GM19468 (cell line): Measurements from ENCODE around the gene BDNF.
"Not testable (repeated sequence)": the region's sequence is repeated elsewhere in the genome, so short reads cannot be mapped to it uniquely, and the experiment has no call there.

Experiments
- ATAC-seq: cut with Tn5 transposase; IDR thresholded peaks from one replicate; pipeline ENCODE4 v1.9.1; 2021; ENCODE audit warnings: mild to moderate bottlenecking, moderate library complexity, moderate number of reproducible peaks; ENCODE audit not compliant: unreplicated experiment; ENCODE audit errors: extremely low read depth

BDNF gene

DNA sequence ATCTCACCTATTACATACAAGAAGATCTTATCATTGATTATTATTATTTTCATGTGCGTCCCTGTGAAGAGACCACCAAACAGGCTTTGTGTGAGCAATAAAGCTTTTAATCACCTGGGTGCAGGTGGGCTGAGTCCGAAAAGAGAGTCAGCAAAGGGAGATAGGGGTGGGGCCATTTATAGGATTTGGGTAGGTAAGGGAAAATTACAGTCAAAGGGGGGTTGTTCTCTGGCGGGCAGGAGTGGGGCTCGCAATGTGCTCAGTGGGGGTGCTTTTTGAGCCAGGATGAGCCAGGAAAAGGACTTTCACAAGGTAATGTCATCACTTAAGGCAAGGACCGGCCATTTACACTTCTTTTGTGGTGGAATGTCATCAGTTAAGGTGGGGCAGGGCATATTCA is 71.2 kb downstream of the BDNF start:
- not testable (repeated sequence) for ATAC-seq

DNA sequence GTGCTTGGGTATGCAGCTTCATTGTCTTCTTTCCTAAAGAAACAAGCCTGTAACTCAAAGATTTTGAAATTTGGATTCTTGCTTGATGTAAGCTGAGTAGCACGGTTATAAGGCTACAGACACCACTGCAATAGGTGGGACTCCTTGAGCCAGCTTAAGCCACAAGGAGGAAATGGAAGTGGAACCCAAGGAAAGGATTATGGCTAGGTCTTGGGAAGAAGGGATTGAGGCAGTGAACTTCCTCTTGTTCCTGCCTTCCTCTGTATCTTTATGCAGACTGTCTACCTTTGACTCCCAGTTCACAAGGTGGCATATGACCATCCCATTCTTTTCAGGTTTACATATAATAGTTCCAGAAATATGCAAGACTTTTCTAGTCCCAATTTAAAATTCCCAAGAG is 72.3 kb downstream of the BDNF start:
- ATAC-seq = no peak

DNA sequence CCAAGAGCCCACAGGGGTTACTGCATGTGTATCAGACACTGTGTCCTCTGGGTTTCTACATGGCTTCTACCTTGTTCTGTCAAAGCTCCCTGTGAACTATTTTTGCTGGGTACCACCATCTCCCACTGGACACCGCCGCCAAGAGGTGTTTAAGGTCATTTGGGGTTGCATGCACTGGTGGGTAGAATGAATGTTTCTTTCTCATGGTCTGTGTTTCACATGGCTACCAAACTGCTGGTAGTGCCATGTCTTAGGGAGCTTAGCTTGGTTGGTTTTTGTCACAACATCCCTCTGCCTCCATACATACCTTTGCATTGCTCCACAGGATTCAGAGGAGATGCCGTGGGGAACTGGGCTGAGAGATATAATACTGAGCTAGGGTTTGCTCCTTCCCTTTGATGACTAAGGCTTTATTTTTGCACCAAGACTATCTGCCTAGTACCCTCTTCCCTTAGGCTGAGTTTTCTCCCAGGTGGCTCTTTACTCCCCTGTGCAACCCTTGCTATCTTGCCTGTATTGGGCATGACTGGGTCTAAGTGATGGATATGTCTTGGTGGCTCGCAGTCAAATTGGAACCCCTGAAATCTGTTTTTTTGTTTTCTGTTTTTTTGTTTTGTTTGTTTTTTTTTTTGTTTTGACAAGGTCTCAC is 73.2 kb downstream of the BDNF start:
- ATAC-seq = no peak

DNA sequence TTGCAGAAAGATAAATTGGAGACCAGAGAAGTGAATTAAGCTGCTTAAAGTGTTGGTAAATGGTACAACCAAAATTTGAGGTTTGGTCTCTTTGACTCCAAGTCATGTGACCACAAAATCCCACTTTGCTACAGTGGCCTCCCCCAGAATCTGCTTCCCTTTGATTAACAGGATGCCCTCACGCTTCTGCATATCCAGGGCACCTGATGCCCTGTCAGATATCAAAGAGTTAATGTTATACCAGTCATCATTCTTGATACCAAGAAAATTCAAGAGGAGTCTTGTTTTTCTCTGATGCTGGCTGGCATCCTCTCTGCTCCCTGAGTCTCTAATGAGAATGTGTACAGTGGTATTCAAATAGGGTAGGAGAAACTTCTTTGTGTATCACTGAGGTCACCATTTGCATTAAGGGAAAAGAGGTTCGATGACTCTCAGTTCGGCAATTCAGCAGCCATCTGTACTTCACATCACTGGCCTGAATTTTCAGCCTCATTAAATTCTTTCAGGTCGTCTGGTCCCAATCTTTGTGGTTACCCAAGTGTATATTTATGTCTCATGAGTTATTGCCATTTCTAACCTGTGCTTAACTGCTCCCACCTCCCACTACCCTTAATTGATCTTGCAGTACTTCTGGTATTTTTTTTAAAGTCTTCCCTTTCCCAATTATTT is 73.9 kb downstream of the BDNF start:
- no peak for ATAC-seq

DNA sequence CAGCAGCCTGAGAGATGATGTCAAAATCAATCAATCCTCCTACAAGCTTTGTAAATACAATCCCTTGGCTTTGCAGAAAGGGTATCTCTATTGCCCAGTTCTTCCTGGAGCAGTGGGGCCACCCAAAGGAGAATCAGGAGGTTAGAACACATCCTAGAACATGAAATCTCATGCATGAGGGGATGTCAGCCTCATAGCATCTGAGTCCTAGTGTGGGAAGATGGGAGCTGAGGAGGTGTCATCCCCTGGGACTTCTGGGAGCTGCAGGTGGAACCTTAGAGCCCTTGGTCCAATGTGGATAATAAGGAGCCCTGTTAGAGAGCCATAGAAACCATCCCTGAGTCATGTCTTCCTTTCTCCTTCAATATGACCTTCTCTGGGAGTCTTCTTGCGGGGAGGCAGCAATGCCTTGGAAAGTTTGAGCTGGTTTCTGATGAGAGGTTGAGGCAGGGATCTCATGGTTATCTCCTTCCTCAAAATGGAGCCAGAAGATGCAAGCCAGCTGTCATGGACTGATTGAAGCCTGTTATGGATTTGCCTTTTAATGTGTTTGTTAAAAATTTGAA is 74.8 kb downstream of the BDNF start:
- no peak for ATAC-seq

DNA sequence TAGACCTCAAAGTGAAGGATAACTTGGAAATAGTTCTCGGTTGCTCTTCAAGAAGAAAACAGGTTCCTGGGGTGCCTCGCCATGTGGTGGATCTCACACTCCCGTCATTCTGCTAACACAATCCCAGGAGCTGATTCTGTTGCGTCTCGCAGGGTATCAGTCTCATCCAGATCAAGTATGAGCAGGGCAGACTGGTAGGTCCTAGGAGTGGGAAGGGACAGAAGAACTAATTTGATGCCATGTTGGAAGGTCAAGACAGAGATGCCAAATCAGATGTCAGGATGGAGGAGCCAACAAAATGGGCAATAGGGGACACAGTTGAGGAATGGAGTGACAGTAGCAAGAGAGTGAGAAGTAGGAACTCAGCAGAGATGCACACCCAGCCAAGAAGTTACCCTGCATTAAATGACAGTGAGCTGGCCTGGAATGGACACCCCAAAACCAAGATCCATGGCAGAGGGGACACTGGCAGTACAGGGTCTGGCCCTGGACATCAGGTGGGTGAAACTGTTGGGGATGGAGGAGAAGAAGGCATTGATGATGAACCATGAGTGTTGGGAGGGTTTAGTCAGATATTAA is 76.2 kb downstream of the BDNF start:
- ATAC-seq = no peak

DNA sequence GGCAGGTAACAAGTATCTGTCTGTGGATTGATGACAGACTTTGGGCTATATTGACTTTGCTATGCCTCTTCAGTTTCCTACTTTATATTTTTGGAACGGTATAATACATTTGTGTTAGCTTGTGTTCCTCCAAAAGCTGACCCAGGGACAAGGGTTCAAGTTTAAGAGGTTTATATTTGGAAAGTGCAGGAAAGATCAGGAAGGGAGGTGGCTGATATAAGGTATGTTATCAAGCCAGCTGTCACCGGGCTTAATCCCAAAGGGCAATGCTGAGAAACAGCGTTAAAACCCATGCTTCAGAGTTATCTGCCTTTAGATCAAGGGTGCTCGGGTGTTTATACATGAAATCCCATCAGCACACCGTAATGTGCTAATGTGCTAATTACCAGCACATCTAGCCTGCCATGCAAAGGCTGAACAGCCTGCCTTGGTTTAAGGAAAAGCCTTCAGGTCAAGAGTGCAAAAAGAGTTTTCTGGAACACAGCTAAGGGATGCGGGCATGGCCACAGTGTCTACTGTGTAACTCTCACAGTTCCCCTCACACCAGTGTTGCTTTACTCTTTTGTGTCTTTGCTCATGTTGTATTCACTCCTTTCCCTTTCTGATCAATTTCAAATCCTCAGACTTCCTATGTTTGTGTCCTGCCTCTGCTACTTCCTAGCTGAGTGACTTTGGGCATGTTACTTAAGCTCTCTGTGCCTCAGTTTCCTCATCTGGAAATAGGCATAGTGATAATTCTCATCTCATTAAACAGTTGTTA is 77.5 kb downstream of the BDNF start:
- no peak for ATAC-seq

DNA sequence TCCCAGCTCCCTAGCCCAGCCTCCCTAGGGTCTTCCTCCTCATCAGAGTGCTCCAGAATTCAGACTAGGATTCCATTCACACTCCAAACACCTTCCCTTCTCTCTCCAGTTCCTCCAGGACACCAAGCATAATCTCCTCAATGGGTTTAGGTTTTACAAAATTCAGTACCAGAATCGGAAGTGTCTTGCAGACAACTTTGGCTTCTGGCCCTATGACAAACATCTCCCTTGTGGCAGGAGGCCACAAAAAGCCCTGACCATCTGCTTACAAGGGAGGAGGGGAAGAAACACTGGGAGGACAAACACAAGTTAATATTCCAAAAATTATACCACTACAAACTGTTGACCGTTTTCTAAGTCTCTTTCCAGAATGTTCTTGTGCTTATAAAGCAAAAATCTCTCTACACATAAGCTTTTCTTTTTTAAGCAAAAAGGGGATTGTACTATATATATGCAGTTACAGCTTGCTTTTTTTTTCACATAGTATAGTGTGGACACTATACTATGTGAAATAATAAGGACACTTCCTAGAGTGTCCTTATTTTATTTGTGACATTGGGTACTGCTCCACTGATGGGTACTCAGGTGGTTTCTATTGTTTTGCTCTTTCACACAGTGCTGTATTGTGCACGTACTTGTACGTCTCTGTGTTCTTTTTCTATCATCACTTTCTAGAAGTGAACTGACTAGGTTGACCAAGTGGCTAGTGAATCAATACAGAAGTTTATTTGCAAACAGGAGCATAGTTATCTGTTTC is 78.7 kb downstream of the BDNF start:
- ATAC-seq = no peak

DNA sequence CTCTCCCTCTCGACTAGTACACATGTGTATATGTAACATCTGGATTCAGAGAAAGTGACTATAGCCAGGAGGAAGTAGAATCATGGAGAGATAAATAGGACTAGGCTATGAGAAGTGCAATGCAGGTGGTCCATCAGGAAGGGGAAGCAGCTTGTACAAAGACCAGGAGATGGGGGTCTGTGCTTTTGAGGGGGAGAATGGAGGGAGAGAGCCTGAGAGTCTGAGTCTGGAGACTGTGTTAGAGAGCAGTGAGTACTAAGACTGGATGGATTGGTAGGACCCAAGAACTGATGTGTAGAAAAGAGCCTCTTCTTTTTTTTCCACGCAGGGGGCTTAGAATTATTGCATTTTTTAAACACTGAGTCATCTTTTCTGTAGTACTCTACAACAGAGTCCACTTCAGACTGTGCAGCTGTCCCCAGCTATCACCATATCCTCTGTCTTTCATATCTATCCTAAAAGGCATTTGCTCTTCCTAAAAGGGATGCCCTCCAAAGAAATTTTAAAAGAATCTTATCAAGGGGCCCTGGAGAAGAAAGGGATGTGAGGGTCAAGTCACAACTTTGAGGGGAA is 80.4 kb downstream of the BDNF start:
- ATAC-seq = no peak

DNA sequence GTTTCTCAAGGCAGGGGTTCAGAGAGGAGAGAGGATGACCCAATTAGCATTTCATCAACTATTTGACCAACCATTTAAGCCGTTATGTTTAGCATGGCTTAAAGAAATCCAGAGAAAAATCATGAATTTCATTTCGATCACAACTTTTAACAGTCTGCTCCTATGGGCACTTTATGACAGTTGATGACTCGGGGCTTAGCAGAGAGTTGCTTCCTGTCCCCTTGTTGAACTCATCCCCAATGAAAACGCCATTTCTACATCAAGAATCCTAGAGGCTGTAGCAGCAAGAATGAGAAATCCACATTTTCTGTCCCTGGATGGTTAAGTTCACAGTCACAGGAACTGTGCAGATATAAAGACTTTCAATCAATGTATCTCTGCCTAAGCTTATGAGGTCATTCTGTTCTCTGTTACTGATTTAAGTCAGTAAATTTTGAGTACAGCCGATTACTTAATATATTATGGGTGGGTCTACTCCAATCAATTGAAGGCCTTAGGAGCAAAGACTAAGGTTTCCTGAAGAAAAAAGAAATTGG is 81.1 kb downstream of the BDNF start:
- ATAC-seq = no peak

DNA sequence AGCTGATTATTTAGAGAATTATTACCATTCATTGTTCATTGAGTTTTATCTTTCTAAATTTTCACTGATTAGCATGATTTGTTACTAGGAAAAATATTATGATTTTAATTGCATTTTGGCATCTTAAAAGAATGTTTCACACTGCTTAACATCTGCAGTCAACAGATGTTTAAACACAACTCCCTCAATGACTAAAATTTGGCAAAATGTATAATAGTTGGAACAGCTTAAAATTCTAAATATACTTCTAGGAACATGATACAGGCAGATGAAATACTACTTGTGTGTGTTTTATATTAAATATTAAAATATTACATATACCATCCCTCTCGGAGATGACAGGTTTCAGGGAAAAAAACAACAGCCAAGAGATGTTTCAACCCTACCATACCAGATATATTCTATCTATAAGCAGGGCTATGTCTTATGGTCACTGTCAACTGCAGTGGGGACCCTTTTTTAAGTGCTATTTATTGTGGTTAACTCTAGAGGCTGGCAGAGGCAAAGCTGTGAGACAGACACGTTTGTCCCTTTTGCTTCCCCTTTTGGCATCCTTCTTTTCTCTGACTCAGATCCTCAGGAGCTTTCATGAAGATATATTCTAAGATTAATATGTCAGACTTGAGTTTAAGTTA is 81.9 kb downstream of the BDNF start:
- no peak for ATAC-seq

DNA sequence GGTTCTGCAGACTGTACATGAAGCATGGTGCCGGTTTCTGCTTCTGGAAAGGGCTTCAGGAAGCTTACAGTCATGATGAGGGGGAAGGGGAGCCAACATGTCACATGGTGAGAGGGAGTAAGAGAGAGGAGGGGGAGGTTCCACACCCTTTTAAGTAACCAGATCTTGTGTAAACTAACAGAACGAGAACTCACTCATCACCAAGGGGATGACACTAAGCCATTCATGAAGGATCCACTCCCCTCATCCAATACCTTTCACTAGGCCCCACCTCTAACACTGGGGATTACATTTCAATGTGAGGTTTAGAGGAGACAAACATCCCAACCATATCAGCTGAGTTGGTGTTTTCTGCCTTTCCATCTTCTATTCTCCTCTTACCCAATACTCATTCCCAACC is 83.5 kb downstream of the BDNF start:
- no peak for ATAC-seq

DNA sequence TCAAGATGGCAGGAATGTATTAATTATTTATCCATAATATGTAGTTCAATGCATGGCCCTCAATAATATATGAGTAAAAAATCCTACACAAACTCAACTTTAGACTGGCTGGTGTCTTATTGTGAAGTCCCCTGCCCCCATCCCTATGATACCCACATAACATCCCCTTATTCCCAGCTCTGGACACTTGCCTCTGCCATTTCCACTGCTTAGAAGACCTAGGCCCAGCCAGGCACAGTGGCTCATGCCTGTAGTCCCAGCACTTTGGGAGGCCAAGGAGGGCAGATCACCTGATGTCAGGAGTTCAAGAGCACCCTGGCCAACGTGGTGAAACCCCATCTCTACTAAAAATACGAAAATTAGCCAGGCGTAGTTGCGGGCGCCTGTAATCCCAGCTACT is 84.4 kb downstream of the BDNF start:
- ATAC-seq = no peak

DNA sequence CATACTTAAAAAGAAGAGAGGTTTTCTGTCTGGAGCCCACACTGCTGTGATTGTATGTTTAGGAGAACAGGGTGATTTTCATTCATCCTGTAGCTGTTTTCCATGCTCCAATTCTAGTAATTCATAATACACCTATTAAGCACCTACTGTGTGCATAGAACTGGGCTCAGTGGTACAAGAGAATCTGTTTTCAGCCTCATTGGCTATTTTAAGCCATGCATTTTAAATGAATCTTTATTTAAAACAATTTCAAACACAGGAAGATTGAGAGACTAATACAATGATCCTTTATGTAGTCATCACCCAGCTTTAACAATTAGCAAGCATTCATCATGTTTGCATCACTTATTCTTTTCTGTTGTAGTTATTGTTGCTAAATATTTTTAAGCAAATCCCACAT is 86.2 kb downstream of the BDNF start:
- ATAC-seq = no peak

DNA sequence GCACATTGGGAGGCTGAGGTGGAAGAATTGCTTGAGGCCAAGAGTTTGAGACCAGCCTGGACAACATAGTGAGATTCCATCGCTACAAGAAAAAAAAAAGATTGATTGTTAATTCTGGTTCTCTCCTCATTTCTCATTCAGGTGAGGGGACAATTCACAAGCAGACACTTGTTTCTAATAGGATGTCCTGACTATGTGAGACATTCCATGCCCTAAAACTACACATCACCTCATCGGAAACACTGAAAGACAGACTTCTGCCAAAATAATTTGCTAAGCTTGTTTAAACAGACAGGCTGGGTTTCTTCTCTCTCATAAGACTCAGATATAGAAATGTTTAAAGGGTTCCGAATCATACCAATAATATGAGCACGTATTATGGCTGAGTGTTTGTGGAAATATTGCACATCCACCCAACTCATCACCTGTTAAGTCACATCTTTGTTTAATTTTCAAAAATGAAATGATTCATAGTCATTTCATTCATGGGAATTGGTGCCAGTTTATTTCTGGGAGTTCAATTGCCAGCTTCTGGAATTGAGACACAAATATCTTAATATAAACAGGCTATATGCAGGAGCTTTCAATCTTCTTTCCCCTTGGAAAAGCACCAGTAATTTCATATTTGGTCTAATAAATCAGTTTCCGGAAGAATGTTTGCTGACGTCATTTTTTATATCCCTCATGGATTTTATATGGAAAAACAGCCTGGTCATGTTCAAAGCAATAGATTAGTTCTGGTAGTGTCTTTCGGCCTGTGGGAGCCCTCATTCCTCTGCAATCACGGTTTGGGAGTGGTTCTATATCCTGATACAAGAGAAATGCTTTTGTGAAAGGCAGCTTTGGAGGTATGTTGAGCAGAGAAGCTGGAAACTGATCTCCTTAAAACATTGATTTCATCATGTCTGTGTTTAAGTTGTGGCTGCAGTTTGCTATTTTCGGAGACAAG is 87.0 kb downstream of the BDNF start:
- ATAC-seq = no peak

DNA sequence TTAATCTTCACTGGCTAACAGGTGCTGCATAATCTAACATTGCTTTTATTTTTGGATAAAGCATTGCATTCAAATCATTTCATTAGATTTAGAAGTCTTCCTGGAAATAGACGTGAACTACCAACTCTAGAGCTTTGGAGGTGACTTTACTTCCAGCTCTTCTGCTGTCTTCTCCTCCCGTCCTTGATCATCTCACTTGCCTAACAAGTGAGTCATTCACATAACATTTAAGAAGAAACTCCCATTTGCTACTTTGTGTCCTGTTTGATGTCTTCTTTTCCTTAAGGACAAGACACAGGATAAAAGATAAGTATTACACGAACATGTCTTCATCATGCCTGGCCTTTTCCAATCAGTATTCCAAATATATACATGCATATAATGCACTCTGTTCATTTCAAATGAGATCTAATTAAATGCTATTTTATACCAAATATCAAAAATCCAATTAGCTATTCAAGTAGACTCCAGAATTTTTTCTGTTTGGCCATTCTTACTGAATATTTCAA is 88.3 kb downstream of the BDNF start:
- ATAC-seq = no peak

DNA sequence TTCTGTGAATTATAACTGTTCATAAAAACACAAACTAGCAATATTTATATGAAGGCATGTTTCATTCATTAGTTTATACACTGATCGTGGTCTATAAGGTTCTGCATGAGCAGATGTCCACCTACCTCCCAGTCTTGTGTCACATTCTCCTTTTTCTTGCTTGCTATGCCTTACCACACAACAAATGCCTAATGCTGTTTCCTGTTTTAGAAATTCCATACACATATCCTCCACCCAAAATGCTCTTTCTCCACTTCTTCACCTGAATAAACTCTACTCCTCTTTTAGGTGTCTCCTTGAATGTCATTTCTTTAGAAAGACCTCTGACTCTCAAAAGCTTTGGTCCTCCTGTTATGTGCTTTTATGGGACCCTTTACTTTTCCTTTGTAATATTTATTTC is 88.9 kb downstream of the BDNF start:
- ATAC-seq = no peak

DNA sequence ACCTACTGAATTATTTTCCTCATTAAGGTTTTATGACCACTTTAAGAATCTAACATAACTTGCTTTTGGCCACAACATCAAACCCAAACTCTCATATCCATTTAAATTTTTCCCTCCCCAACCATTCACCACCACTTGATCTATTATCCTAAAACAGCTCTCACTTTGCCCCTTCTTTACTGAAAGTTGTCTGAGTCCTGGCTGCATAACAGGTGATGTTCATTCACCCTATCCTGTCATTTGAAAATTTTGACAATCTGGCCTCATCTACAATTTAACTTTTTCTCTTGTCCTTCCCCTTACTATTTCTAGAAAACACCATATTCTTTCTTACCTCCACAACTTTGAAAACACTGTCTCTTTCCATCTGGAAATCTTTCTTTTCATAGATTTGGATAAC is 89.3 kb downstream of the BDNF start:
- no peak for ATAC-seq
